WTC11 (cell line): Measurements from ENCODE around the gene RBFOX1. TPM values are rescaled to one million over a fixed set of nuclear protein-coding genes. Genes with fewer than 3 reads are reported as not detected.

Source experiments
- ATAC-seq: fragments of 200-7000 bp; cut with Tn5 transposase; 2 replicates; pipeline ENCODE4 v1.10.0; 2021; ENCODE audit warnings: mild to moderate bottlenecking, moderate library complexity
- CTCF ChIA-PET: fragments of 300-600 bp; sonication (Branson Sonifier 250); formaldehyde crosslinking; loops from one replicate; lab custom pipeline; 2021; ENCODE audit warnings: antibody characterized with exemption; lab: Charles Lee
- POLR2A ChIA-PET: fragments of 350-600 bp; sonication (Branson Sonifier 250); formaldehyde crosslinking; loops from one replicate; lab custom pipeline; 2021; ENCODE audit warnings: antibody characterized with exemption; lab: Charles Lee
- DNase-seq: peaks from one replicate; pipeline ENCODE4 v3.0.0; 2021; ENCODE audit warnings: low spot score
- H3K27ac Mint-ChIP-seq: 2 replicates; pipeline ENCODE4 v1.8.0; 2021; ENCODE audit warnings: mixed read lengths
- H3K27me3 Mint-ChIP-seq: 2 replicates; pipeline ENCODE4 v1.8.0; 2021; ENCODE audit warnings: low read depth, mild to moderate bottlenecking, moderate library complexity, mixed read lengths
- H3K36me3 Mint-ChIP-seq: 2 replicates; pipeline ENCODE4 v1.8.0; 2021; ENCODE audit warnings: mixed read lengths
- H3K4me1 Mint-ChIP-seq: 2 replicates; pipeline ENCODE4 v1.8.0; 2022; ENCODE audit warnings: mixed read lengths
- H3K4me3 Mint-ChIP-seq: 2 replicates; pipeline ENCODE4 v1.8.0; 2021; ENCODE audit warnings: mild to moderate bottlenecking, moderate library complexity, mixed read lengths
- H3K9me3 Mint-ChIP-seq: 2 replicates; pipeline ENCODE4 v1.8.0; 2021; ENCODE audit warnings: mixed read lengths
- CBFB ChIP-seq: sonication (generic); formaldehyde crosslinking; IDR thresholded peaks from 2 replicates; pipeline ENCODE4 v1.8.1; 2022; ENCODE audit warnings: mild to moderate bottlenecking, low read depth, missing genetic modification reagents
- EMX1 ChIP-seq: fragments of 250-450 bp; sonication (Bioruptor Pico); IDR thresholded peaks from 2 replicates; pipeline ENCODE4 v1.8.0; 2021; ENCODE audit warnings: mild to moderate bottlenecking
- ERG ChIP-seq: fragments of 250-450 bp; sonication (Bioruptor Pico); IDR thresholded peaks from 2 replicates; pipeline ENCODE4 v1.8.0; 2021; ENCODE audit warnings: mild to moderate bottlenecking
- ESRRA ChIP-seq: sonication (generic); formaldehyde crosslinking; IDR thresholded peaks from 2 replicates; pipeline ENCODE4 v1.8.1; 2022; ENCODE audit warnings: mild to moderate bottlenecking, missing genetic modification reagents, borderline replicate concordance
- IRF2 ChIP-seq: sonication (generic); formaldehyde crosslinking; IDR thresholded peaks from 2 replicates; pipeline ENCODE4 v1.8.0; 2022; ENCODE audit warnings: low read depth, missing genetic modification reagents, borderline replicate concordance
- JAZF1 ChIP-seq: fragments of 250-450 bp; sonication (Bioruptor Pico); IDR thresholded peaks from 2 replicates; pipeline ENCODE4 v1.9.0; 2021; ENCODE audit warnings: moderate library complexity, mild to moderate bottlenecking, inconsistent platforms
- JUN ChIP-seq: sonication (generic); formaldehyde crosslinking; IDR thresholded peaks from 2 replicates; pipeline ENCODE4 v1.8.0; 2023; ENCODE audit warnings: mild to moderate bottlenecking, missing genetic modification reagents
- PRDM15 ChIP-seq: sonication (generic); formaldehyde crosslinking; IDR thresholded peaks from 2 replicates; pipeline ENCODE4 v1.8.0; 2022; ENCODE audit warnings: missing genetic modification reagents
- RORB ChIP-seq: fragments of 250-450 bp; sonication (Bioruptor Pico); IDR thresholded peaks from 2 replicates; pipeline ENCODE4 v1.9.0; 2021; ENCODE audit warnings: mild to moderate bottlenecking
- SOX15 ChIP-seq: fragments of 250-450 bp; sonication (Bioruptor Pico); IDR thresholded peaks from 2 replicates; pipeline ENCODE4 v1.9.0; 2021; ENCODE audit warnings: mild to moderate bottlenecking
- SP1 ChIP-seq: sonication (generic); formaldehyde crosslinking; conservative IDR thresholded peaks from 2 replicates; pipeline ENCODE4 v1.8.1; 2022; ENCODE audit warnings: missing genetic modification reagents
- TEAD1 ChIP-seq: sonication (generic); formaldehyde crosslinking; IDR thresholded peaks from 2 replicates; pipeline ENCODE4 v1.8.0; 2022; ENCODE audit warnings: mild to moderate bottlenecking, missing genetic modification reagents
- ZNF121 ChIP-seq: sonication (generic); formaldehyde crosslinking; IDR thresholded peaks from 2 replicates; pipeline ENCODE4 v1.8.0; 2023; ENCODE audit warnings: missing genetic modification reagents
- ZNF138 ChIP-seq: sonication (generic); formaldehyde crosslinking; conservative IDR thresholded peaks from 2 replicates; pipeline ENCODE4 v1.8.1; 2022; ENCODE audit warnings: mild to moderate bottlenecking, moderate library complexity, missing genetic modification reagents
- ZNF219 ChIP-seq: sonication (generic); formaldehyde crosslinking; IDR thresholded peaks from 2 replicates; pipeline ENCODE4 v1.8.0; 2023; ENCODE audit warnings: missing genetic modification reagents, mild to moderate bottlenecking, borderline replicate concordance
- total RNA-seq: library from RNA; stranded (reverse); gene quantifications from 3 replicates; pipeline ENCODE4 v1.2.3, GENCODE V29; 2021
- TF ChIP-seq, protein P1 (sequence below): sonication (generic); formaldehyde crosslinking; IDR thresholded peaks from 2 replicates; pipeline ENCODE4 v1.8.1; 2023; ENCODE audit warnings: mild to moderate bottlenecking, missing genetic modification reagents
- TF ChIP-seq, protein P2 (sequence below): sonication (generic); formaldehyde crosslinking; IDR thresholded peaks from 2 replicates; pipeline ENCODE4 v1.8.1; 2022; ENCODE audit warnings: low read depth, mild to moderate bottlenecking, moderate library complexity, missing genetic modification reagents, borderline replicate concordance
- TF ChIP-seq, protein P3 (sequence below): sonication (generic); formaldehyde crosslinking; IDR thresholded peaks from 2 replicates; pipeline ENCODE4 v1.8.1; 2023; ENCODE audit warnings: mild to moderate bottlenecking, moderate library complexity, missing genetic modification reagents
- TF ChIP-seq, protein P4 (sequence below): sonication (generic); formaldehyde crosslinking; IDR thresholded peaks from 2 replicates; pipeline ENCODE4 v1.8.1; 2023; ENCODE audit warnings: mild to moderate bottlenecking, missing genetic modification reagents, moderate library complexity

The RBFOX1 gene
- total RNA-seq, 1 experiment from 2014 or later, result 1.1 TPM

- Mint-ChIP-seq H3K9me3 (peaks cover 84% of the 10 kb centered on the region), H3K4me1 (no peaks in the 10 kb centered on the region), H3K4me3 (no peak overlapping the region), H3K27ac (no peak overlapping the region), H3K36me3 (peaks cover 74% of the 10 kb centered on the region), H3K27me3 (peaks cover 17% of the 10 kb centered on the region)
- ChIA-PET CTCF (interaction anchor here (0.6 kb wide), 1 partner anchor 235 kb away, joined by 4 read pairs; no protein-coding TSS in a partner anchor), POLR2A (no interaction called here)
- DNase-seq (no peak), ATAC-seq (no peak)
- TF ChIP-seq ERG (CRISPR knock-in tag), result no peak
- no peak for TF ChIP-seq JAZF1
- no peak for TF ChIP-seq PRDM15 (CRISPR knock-in tag)
These were observed 608 bp downstream of the RBFOX1 start for GRCh38 chr16:7333180-7333725.

- H3K36me3 Mint-ChIP-seq, result peaks cover 76% of the 10 kb centered on the region
These were observed 2.3 kb downstream of the RBFOX1 start for GRCh38 chr16:7334801-7335560.

More at GRCh38 chr16:7334801-7335560, 2.3 kb downstream of the RBFOX1 start:
- DNase-seq, result no peak
- peaks cover 17% of the 10 kb centered on the region for H3K27me3 Mint-ChIP-seq
- ChIA-PET CTCF (no interaction called here), POLR2A (no interaction called here)
- TF ChIP-seq ESRRA (CRISPR knock-in tag) (no peak), EMX1 (CRISPR knock-in tag) (no peak), SOX15 (CRISPR knock-in tag) (no peak), ZNF138 (CRISPR knock-in tag) (no peak), RORB (CRISPR knock-in tag) (no peak), JUN (no peak), SP1 (no peak), TEAD1 (CRISPR knock-in tag) (no peak), PRDM15 (CRISPR knock-in tag) (no peak), IRF2 (CRISPR knock-in tag) (no peak), CBFB (CRISPR knock-in tag) (no peak), ZNF121 (no peak), ZNF219 (CRISPR knock-in tag) (no peak)
- TF ChIP-seq, protein P1, sequence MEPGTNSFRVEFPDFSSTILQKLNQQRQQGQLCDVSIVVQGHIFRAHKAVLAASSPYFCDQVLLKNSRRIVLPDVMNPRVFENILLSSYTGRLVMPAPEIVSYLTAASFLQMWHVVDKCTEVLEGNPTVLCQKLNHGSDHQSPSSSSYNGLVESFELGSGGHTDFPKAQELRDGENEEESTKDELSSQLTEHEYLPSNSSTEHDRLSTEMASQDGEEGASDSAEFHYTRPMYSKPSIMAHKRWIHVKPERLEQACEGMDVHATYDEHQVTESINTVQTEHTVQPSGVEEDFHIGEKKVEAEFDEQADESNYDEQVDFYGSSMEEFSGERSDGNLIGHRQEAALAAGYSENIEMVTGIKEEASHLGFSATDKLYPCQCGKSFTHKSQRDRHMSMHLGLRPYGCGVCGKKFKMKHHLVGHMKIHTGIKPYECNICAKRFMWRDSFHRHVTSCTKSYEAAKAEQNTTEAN (CRISPR knock-in tag), result no peak
- TF ChIP-seq, protein P2, sequence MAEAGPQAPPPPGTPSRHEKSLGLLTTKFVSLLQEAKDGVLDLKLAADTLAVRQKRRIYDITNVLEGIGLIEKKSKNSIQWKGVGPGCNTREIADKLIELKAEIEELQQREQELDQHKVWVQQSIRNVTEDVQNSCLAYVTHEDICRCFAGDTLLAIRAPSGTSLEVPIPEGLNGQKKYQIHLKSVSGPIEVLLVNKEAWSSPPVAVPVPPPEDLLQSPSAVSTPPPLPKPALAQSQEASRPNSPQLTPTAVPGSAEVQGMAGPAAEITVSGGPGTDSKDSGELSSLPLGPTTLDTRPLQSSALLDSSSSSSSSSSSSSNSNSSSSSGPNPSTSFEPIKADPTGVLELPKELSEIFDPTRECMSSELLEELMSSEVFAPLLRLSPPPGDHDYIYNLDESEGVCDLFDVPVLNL (CRISPR knock-in tag), result no peak
- TF ChIP-seq, protein P3, sequence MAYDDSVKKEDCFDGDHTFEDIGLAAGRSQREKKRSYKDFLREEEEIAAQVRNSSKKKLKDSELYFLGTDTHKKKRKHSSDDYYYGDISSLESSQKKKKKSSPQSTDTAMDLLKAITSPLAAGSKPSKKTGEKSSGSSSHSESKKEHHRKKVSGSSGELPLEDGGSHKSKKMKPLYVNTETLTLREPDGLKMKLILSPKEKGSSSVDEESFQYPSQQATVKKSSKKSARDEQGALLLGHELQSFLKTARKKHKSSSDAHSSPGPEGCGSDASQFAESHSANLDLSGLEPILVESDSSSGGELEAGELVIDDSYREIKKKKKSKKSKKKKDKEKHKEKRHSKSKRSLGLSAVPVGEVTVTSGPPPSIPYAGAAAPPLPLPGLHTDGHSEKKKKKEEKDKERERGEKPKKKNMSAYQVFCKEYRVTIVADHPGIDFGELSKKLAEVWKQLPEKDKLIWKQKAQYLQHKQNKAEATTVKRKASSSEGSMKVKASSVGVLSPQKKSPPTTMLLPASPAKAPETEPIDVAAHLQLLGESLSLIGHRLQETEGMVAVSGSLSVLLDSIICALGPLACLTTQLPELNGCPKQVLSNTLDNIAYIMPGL (CRISPR knock-in tag), result no peak
- TF ChIP-seq, protein P4, sequence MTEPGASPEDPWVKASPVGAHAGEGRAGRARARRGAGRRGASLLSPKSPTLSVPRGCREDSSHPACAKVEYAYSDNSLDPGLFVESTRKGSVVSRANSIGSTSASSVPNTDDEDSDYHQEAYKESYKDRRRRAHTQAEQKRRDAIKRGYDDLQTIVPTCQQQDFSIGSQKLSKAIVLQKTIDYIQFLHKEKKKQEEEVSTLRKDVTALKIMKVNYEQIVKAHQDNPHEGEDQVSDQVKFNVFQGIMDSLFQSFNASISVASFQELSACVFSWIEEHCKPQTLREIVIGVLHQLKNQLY (CRISPR knock-in tag), result no peak
- no peak overlapping the region for H3K4me3 Mint-ChIP-seq
- no peaks in the 10 kb centered on the region for H3K4me1 Mint-ChIP-seq
- no peak for ATAC-seq
- H3K27ac Mint-ChIP-seq, result no peak overlapping the region
- H3K9me3 Mint-ChIP-seq, result peaks cover 86% of the 10 kb centered on the region
